ENCODE measurements around the gene OR52J3.

GRCh38 chr11:5007561-5007960 is 38.8 kb upstream of the OR52J3 start:
- TF ChIP-seq CTCF (optimal IDR thresholded peaks at IDR 0.05 in 1 of 3, IDR thresholded peaks at IDR 0.05 in 1 of 3, conservative IDR thresholded peaks at IDR 0.05 in 1 of 3; ENCODE audit: extremely low read depth in 1 of 3, insufficient read depth in 2 of 3, low read length in 3 of 3): no peak
- no peak for TF ChIP-seq EZH2 (IDR thresholded peaks at IDR 0.05; ENCODE audit: low read length)

Measured in keratinocyte (primary cell).